ENCODE measurements around the gene NUDT15. TPM values are rescaled to one million over a fixed set of nuclear protein-coding genes. Genes with fewer than 3 reads are reported as not detected.

Gene NUDT15
- total and polyA plus RNA-seq, 7 experiments from 2014 or later: 4.3 to 13.6 (median 8.7) TPM

DNA sequence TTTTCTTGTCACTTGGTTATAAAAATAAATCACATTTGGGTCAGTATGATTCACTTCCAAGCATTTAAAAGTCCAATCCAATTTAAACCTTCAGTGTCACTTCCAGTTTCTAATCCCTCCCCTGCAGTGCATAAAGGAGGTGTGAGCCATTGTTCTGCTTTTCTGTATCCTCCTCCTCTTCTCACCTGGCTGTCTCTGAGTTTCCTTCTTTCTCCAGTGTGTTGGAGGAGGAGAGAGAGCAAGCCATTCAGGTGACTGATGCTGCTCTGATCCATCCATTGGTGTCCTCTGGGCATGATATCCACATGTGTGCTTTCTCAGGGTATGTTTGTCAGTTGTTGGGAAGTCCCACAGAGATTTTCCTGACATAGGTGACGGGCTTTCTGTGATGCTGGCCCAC is 1.2 kb downstream of the NUDT15 start:
- Histone ChIP-seq H3K27ac (ENCODE audit: low read depth, low read length) (peak overlapping the region; percentile 91), H3K36me3 (ENCODE audit: control insufficient read depth in 2 of 3, insufficient read depth in 3 of 3, low read length in 3 of 3) (peaks cover 0 to 7% (median 0%) of the 10 kb centered on the region in 3 experiments), H3K27me3 (ENCODE audit: control insufficient read depth in 2 of 2, insufficient read depth in 2 of 2, low read length in 2 of 2) (no peaks in the 10 kb centered on the region), H3K9me3 (ENCODE audit: control insufficient read depth in 2 of 3, low read length in 3 of 3) (no peaks in the 10 kb centered on the region), H3K4me1 (ENCODE audit: control insufficient read depth in 2 of 2, insufficient read depth in 2 of 2, low read length in 2 of 2) (peaks cover 14 to 15% of the 10 kb centered on the region in 2 donors), H3K4me3 (ENCODE audit: low read length) (peak overlapping the region; percentile 90)
- peaks cover 4 to 30% (median 20%) of the 10 kb centered on the region in 5 donors for H3K36me3 Mint-ChIP-seq
- no peaks in the 10 kb centered on the region for H3K27me3 Mint-ChIP-seq
- H3K9me3 Mint-ChIP-seq: peaks cover 0 to 2% (median 0%) of the 10 kb centered on the region in 11 donors
- H3K4me3 Mint-ChIP-seq: peak overlapping the region; percentile 82 to 98 (median 95)
- no peak for DNase-seq
- H3K4me1 Mint-ChIP-seq: peaks cover 16 to 63% (median 41%) of the 10 kb centered on the region in 7 donors
- no peak for ATAC-seq
- POLR2A ChIA-PET: interaction anchor here (0.8 to 2.4 kb wide), 11 partner anchors 8 to 1405 kb away, joined by 3 to 8 read pairs (median 5); partner anchors contain the start of genes CAB39L, FNDC3A, MED4 and RCBTB2
- CTCF ChIA-PET: interaction anchor here (1.0 to 2.8 kb wide), 4 partner anchors 8 to 56 kb away, joined by 3 to 13 read pairs (median 6); partner anchors contain the start of gene MED4
- intact Hi-C loops (cut with micrococcal nuclease): loop anchor here (1.0 to 10.0 kb wide), 15 partner anchors 8 to 1986 kb away; partner anchors contain the start of genes ITM2B (in 2 of the 2), MED4 (in 2 of the 2), CYSLTR2 (in 1 of the 2) and EBPL (in 1 of the 2)
- peak overlapping the region; percentile 92 to 100 (median 97) for H3K27ac Mint-ChIP-seq

DNA sequence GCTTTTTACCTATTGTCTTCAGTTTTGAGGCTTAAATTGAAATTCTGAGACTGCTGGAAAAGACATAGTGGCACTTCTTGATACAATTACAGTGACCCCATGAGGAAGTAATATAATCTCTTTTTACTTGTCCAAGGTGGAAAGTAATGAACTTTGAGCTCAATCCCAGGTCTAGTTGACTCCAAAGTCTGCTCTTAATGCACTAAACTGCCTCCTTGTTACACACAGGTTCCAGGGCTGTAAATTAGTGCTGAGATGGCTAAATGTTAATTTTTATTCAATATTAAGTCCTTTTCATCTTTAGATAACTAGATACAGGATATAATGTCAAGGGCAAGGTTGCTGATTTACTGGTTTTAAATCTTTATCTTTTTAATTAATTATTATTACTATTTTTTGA is 2.5 kb downstream of the NUDT15 start:
- Histone ChIP-seq H3K27me3 (ENCODE audit: control insufficient read depth in 2 of 2, insufficient read depth in 2 of 2, low read length in 2 of 2) (no peaks in the 10 kb centered on the region), H3K4me3 (ENCODE audit: low read length) (no peak overlapping the region), H3K36me3 (ENCODE audit: control insufficient read depth in 2 of 3, insufficient read depth in 3 of 3, low read length in 3 of 3) (peaks cover 0 to 7% (median 0%) of the 10 kb centered on the region in 3 experiments), H3K4me1 (ENCODE audit: control insufficient read depth in 2 of 2, insufficient read depth in 2 of 2, low read length in 2 of 2) (peaks cover 14 to 18% of the 10 kb centered on the region in 2 donors), H3K9me3 (ENCODE audit: control insufficient read depth in 2 of 3, low read length in 3 of 3) (no peaks in the 10 kb centered on the region), H3K27ac (ENCODE audit: low read depth, low read length) (no peak overlapping the region)
- ChIA-PET CTCF (interaction anchor here (0.6 to 1.0 kb wide), 2 partner anchors 9 to 55 kb away, joined by 3 read pairs; partner anchors contain the start of gene MED4), POLR2A (interaction anchor here (0.9 to 2.4 kb wide), 2 partner anchors 55 to 489 kb away, joined by 4 to 6 read pairs; partner anchors contain the start of gene MED4)
- Mint-ChIP-seq H3K27me3 (no peaks in the 10 kb centered on the region), H3K9me3 (no peaks in the 10 kb centered on the region), H3K36me3 (peaks cover 4 to 19% (median 13%) of the 10 kb centered on the region in 5 donors), H3K4me1 (peaks cover 17 to 66% (median 36%) of the 10 kb centered on the region in 7 donors), H3K27ac (peak overlapping the region in 5 of 9 donors; percentile 21 to 97 (median 80)), H3K4me3 (peak overlapping the region in 2 of 10 donors; percentile 19 to 82)
- intact Hi-C loops (cut with micrococcal nuclease): loop anchor here (5.0 kb wide), 1 partner anchor 37 kb away; no protein-coding TSS in a partner anchor
- DNase-seq (no peak), ATAC-seq (no peak)

DNA sequence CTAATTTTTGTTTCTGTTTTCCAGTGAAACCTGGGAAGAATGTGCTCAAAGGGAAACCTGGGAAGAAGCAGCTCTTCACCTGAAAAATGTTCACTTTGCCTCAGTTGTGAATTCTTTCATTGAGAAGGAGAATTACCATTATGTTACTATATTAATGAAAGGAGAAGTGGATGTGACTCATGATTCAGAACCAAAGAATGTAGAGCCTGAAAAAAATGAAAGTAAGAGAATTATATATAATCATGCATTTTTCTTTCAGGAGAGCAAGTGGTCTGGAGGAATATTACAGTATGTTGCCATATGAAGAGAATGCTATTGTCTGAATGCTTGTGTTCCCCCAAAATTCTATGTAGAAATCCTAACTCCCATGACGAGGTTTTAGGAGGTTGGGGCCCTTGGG is 3.4 kb downstream of the NUDT15 start:
- Mint-ChIP-seq H3K27me3 (no peaks in the 10 kb centered on the region), H3K4me3 (no peak overlapping the region), H3K27ac (peak overlapping the region in 3 of 9 donors; percentile 20 to 53 (median 30)), H3K36me3 (peaks cover 4 to 16% (median 13%) of the 10 kb centered on the region in 5 donors), H3K9me3 (no peaks in the 10 kb centered on the region), H3K4me1 (peaks cover 17 to 65% (median 36%) of the 10 kb centered on the region in 7 donors)
- Histone ChIP-seq H3K36me3 (ENCODE audit: control insufficient read depth in 2 of 3, insufficient read depth in 3 of 3, low read length in 3 of 3) (peaks cover 0 to 7% (median 0%) of the 10 kb centered on the region in 3 experiments), H3K27me3 (ENCODE audit: control insufficient read depth in 2 of 2, insufficient read depth in 2 of 2, low read length in 2 of 2) (no peaks in the 10 kb centered on the region), H3K9me3 (ENCODE audit: control insufficient read depth in 2 of 3, low read length in 3 of 3) (no peaks in the 10 kb centered on the region), H3K4me3 (ENCODE audit: low read length) (no peak overlapping the region), H3K4me1 (ENCODE audit: control insufficient read depth in 2 of 2, insufficient read depth in 2 of 2, low read length in 2 of 2) (peaks cover 14 to 18% of the 10 kb centered on the region in 2 donors), H3K27ac (ENCODE audit: low read depth, low read length) (no peak overlapping the region)
- intact Hi-C loops (cut with micrococcal nuclease): loop anchor here (5.0 kb wide), 1 partner anchor 36 kb away; no protein-coding TSS in a partner anchor
- ChIA-PET POLR2A (interaction anchor here (0.9 to 2.4 kb wide), 2 partner anchors 54 to 488 kb away, joined by 4 to 6 read pairs; partner anchors contain the start of gene MED4), CTCF (no interaction called here)
- DNase-seq: no peak
- no peak for ATAC-seq

DNA sequence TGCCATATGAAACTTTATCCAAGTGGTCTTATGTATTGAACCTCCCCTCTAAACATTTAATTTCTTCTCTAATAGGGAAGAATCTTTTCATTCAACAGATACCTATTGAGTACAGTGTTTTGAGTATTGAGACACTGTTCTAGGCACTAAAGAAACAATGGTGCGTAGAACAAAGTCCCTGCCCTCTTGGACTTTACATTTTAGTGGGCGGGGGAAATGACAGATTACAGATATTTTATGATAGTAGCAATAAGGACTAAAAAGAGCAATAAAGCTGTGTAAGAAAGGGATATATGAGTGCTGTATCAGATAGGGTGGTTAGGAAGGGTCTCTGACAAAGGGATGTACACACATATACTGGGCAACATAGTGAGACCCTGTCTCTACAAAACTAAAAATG is 5.4 kb downstream of the NUDT15 start:
- CTCF ChIA-PET: no interaction called here
- Histone ChIP-seq H3K9me3 (ENCODE audit: control insufficient read depth in 2 of 3, low read length in 3 of 3) (no peaks in the 10 kb centered on the region), H3K4me3 (ENCODE audit: low read length) (no peak overlapping the region), H3K36me3 (ENCODE audit: control insufficient read depth in 2 of 3, insufficient read depth in 3 of 3, low read length in 3 of 3) (peaks cover 0 to 7% (median 0%) of the 10 kb centered on the region in 3 experiments), H3K27ac (ENCODE audit: low read depth, low read length) (no peak overlapping the region), H3K4me1 (ENCODE audit: control insufficient read depth in 2 of 2, insufficient read depth in 2 of 2, low read length in 2 of 2) (peaks cover 10% of the 10 kb centered on the region in 2 donors), H3K27me3 (ENCODE audit: control insufficient read depth in 2 of 2, insufficient read depth in 2 of 2, low read length in 2 of 2) (no peaks in the 10 kb centered on the region)
- peaks cover 8 to 26% (median 13%) of the 10 kb centered on the region in 5 donors for H3K36me3 Mint-ChIP-seq
- intact Hi-C loops (cut with micrococcal nuclease): loop anchor here (5.0 kb wide), 1 partner anchor 34 kb away; no protein-coding TSS in a partner anchor
- H3K9me3 Mint-ChIP-seq: no peaks in the 10 kb centered on the region
- H3K27me3 Mint-ChIP-seq: no peaks in the 10 kb centered on the region
- DNase-seq: no peak
- POLR2A ChIA-PET: no interaction called here
- peak overlapping the region in 7 of 9 donors; percentile 37 to 85 (median 74) for H3K27ac Mint-ChIP-seq
- peaks cover 9 to 50% (median 22%) of the 10 kb centered on the region in 7 donors for H3K4me1 Mint-ChIP-seq
- H3K4me3 Mint-ChIP-seq: peak overlapping the region in 1 of 10 donors; percentile 38
- no peak for ATAC-seq

DNA sequence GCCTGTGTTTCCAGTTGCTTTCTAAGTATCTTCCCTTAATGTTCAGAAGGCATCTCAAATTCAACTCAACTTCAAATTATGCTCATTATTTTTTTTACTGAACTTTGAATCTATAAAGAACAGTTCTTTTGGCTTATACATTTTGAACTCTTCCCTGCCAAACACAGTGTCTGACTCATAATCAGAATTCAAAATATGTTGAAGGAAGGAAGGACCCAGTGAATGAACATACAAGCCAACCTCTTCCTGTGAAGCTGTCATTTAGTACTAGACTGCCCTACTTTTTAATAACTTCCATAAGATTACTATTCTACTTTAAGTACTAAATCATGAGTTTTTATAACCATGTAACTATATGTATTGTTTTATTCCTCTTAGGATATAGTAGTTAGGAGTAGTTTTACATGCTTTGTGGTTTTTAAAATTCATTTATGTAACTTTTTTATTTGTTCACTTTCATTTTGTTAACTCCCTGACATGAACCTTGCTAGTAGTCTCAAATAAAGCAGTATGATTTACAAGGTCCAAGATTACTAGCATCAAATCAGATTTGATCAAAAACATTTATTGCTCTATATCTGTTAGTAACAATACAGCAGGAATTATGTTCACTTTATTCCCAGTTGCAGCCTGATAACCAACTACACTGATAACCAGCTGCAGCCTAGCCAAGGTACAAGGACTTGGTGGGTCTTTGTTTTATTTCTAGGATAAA is 6.4 kb downstream of the NUDT15 start:
- Mint-ChIP-seq H3K4me1 (peaks cover 5 to 43% (median 12%) of the 10 kb centered on the region in 7 donors), H3K9me3 (no peaks in the 10 kb centered on the region), H3K4me3 (peak overlapping the region in 1 of 10 donors; percentile 63), H3K27ac (peak overlapping the region in 8 of 9 donors; percentile 37 to 85 (median 79)), H3K36me3 (peaks cover 8 to 34% (median 13%) of the 10 kb centered on the region in 5 donors), H3K27me3 (no peaks in the 10 kb centered on the region)
- DNase-seq: no peak
- Histone ChIP-seq H3K36me3 (ENCODE audit: control insufficient read depth in 2 of 3, insufficient read depth in 3 of 3, low read length in 3 of 3) (peaks cover 0 to 10% (median 0%) of the 10 kb centered on the region in 3 experiments), H3K9me3 (ENCODE audit: control insufficient read depth in 2 of 3, low read length in 3 of 3) (no peaks in the 10 kb centered on the region), H3K27ac (ENCODE audit: low read depth, low read length) (no peak overlapping the region), H3K27me3 (ENCODE audit: control insufficient read depth in 2 of 2, insufficient read depth in 2 of 2, low read length in 2 of 2) (no peaks in the 10 kb centered on the region), H3K4me1 (ENCODE audit: control insufficient read depth in 2 of 2, insufficient read depth in 2 of 2, low read length in 2 of 2) (peaks cover 1 to 3% of the 10 kb centered on the region in 2 donors), H3K4me3 (ENCODE audit: low read length) (no peak overlapping the region)
- ChIA-PET CTCF (no interaction called here), POLR2A (no interaction called here)
- intact Hi-C loops (cut with micrococcal nuclease): loop anchor here (5.0 kb wide), 1 partner anchor 33 kb away; no protein-coding TSS in a partner anchor
- no peak for ATAC-seq

DNA sequence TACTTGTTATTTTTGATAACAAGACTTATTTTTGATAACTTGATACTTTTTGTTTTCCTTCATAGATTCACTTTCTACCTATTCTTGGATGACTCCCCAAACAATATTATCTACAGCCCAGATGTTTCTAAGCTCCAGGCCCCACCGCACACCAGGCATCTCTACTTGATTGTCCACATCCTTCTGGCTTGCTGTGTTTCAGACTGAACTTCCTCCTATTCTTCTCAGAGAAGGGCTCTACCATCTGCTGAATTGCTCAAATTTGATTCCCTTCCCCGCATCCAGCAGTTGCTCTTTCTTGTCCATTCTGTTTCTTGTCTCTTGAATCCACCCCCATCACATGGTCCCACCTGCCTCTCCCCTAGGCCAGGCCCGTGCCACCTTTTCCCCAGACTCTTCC is 13.0 kb downstream of the NUDT15 start:
- intact Hi-C loops (cut with micrococcal nuclease): no loop called here
- POLR2A ChIA-PET: no interaction called here
- H3K27me3 ChIP-seq (ENCODE audit: control insufficient read depth in 2 of 2, insufficient read depth in 2 of 2, low read length in 2 of 2): no peaks in the 10 kb centered on the region
- H3K27ac Mint-ChIP-seq: peak overlapping the region in 1 of 9 donors; percentile 8
- no peak overlapping the region for H3K27ac ChIP-seq (ENCODE audit: low read depth, low read length)
- H3K9me3 Mint-ChIP-seq: no peaks in the 10 kb centered on the region
- H3K27me3 Mint-ChIP-seq: no peaks in the 10 kb centered on the region
- H3K4me3 ChIP-seq (ENCODE audit: low read length): no peak overlapping the region
- ATAC-seq: no peak
- DNase-seq: no peak
- no peaks in the 10 kb centered on the region for H3K9me3 ChIP-seq (ENCODE audit: control insufficient read depth in 2 of 3, low read length in 3 of 3)
- H3K4me1 Mint-ChIP-seq: peaks cover 0 to 8% (median 0%) of the 10 kb centered on the region in 7 donors
- peaks cover 0 to 24% (median 6%) of the 10 kb centered on the region in 3 experiments for H3K36me3 ChIP-seq (ENCODE audit: control insufficient read depth in 2 of 3, insufficient read depth in 3 of 3, low read length in 3 of 3)
- H3K4me1 ChIP-seq (ENCODE audit: control insufficient read depth in 2 of 2, insufficient read depth in 2 of 2, low read length in 2 of 2): no peaks in the 10 kb centered on the region
- H3K4me3 Mint-ChIP-seq: no peak overlapping the region
- CTCF ChIA-PET: no interaction called here
- H3K36me3 Mint-ChIP-seq: peaks cover 13 to 44% (median 21%) of the 10 kb centered on the region in 5 donors
